GM18873 (cell line): ENCODE measurements around the gene ACOT7.

Experiments used
- ATAC-seq: cut with Tn5 transposase; IDR thresholded peaks from one replicate; pipeline ENCODE4 v1.9.1; 2021; ENCODE audit warnings: mild to moderate bottlenecking, moderate library complexity, moderate number of reproducible peaks; ENCODE audit not compliant: unreplicated experiment, low FRiP score

ACOT7 gene

GRCh38 chr1:6294890-6295556 lies 98.5 kb downstream of the ACOT7 start:
- ATAC-seq = no peak

DNA sequence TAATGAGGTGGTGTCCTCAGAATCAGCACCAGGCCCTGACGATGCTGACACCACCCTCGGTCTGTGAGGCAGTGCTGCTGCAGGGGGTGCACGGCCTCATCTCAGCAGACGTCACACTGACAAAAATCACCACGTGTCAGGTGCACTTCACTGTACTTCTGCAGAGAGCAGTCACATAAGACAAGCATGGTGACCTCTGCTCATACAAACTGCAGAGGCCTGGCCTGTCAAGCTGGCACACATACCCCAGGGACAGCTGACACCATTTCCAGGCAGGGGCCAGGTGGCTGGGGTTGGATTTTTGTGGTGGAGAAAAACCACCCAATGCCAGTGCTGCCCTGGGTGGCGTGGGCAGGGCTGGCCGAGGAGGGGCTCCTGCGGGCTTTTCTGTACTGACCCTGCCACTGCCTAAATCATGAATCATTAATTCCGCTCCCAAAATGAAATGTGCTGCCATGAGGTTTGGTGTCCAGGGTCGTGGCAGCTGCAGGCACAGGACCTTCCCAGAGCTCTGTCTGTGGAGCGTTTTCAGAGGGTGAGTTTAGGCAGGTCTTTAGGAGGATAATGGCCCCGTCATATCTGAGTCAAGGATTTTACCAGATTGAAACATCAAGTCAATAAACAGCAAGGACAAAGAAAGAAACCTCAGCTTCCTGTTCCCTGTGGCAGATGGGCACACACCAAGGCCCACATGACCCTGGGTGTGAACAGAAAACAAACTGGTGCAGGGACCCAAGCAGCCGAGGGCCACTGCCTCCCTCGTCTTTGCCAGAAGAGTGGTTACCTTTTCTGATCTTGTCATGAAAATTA lies 99.3 kb downstream of the ACOT7 start:
- ATAC-seq = no peak

GRCh38 chr1:6292102-6292501 lies 101.5 kb downstream of the ACOT7 start:
- ATAC-seq = no peak

DNA sequence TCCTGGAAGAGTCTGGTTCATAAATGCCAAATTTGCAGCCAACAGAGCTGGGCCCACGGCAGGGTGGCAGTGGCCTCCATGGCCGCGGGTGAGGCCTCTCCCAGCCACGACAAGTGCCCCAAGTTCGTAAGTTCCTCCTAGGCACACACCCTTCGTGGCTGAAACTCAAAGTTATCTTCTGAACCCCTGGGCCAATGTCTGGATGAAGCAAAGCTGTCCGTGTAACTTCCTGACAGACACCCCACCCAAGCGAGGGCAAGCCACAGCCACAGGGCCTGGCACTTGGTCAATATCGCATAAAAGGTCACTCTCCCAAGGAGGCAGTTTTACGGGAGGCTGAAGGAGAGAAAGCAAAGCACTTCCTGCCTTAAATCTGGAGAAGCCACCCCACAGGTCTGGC lies 104.9 kb downstream of the ACOT7 start:
- ATAC-seq = no peak

DNA sequence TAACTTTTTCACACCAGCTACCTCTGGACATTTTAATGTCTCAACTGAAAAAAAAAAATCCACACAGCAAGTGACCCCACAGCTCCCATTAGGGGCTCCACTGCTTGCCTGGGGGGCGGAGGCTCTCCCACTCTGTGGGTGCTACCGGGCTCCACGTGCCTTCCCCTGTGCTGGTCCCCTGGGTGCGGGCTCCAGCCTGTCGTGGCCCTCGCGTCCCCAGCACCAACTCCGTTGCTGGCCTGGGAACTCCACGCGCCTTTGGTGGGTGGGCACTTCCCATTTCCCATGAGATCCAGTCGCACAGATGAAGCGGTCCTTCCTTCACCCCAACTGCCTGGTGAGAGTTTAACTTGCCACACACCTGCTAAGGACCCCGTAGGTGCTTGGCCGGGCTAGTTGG lies 105.5 kb downstream of the ACOT7 start:
- no peak for ATAC-seq

GRCh38 chr1:6287431-6287886 lies 106.1 kb downstream of the ACOT7 start:
- ATAC-seq = no peak

- ATAC-seq = no peak
Observed at GRCh38 chr1:6287029-6287428, 106.5 kb downstream of the ACOT7 start.

- no peak for ATAC-seq
Observed at GRCh38 chr1:6286266-6286665, 107.3 kb downstream of the ACOT7 start.

GRCh38 chr1:6285336-6285735 lies 108.2 kb downstream of the ACOT7 start:
- no peak for ATAC-seq

DNA sequence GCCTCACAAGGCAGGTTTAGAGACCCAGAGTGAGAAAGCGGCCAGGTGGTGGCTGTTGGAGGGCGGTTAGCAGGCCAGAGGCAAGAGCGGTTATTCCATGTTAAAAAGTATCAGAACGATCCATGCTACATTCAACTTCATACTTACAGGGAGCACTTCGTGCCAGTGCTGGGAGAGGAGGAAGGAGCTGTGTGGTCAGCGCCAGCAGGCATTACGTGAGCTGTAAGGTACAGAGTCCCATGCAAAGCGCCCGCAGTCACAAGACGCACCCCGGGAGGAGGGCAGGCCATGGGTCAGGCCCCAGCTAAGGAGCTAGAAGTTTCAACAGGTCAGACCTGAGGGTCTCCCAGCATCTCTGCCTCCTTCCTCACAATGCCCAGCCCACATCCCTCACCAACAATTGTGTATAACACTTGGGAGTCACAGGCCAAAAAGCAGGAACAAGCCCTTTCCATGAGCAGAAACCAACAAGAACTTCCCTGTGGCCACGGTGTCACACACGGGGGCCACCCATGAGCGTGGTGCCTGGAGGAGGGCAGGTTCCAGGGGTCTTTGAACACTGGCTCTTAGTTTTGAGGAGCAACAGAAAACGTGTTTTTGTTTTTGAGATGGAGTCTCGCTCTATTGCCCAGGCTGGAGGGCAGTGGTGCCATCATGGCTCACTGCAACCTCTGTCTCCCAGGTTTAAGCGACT lies 110.8 kb downstream of the ACOT7 start:
- ATAC-seq = no peak

GRCh38 chr1:6281511-6282402 lies 111.8 kb downstream of the ACOT7 start:
- no peak for ATAC-seq

DNA sequence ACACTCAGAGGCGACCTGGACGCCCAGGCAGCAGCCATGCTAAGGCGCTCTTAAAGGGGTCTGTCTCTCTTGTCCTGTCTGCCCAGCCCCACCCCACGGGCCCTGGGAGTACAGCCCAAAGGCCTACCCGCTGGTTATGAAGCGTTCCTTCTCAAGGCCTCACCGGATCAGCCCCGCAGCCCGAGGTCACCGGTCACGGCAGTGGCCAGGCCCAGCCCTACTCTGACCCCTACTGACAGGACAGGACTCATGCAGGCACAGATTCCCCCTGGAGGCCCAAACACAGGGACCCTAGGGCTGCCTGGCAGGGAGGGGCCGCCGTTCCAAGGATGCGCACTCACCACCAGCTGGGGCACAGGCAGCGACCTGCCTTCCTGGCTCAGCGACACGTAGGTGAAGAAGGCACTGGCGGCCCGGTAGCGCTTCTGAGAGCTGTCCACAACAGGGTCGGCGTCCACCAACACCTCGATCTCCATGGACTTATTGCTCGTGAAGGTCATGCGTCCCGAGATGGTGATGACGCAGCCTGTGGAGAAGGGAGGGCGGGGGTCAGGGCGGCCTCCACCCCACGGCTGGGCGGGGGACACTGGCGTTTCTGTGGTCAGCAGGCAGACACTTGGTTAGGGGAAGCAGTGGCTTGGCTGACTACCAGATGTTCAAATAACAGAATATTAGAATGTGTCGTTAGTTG lies 112.7 kb downstream of the ACOT7 start:
- ATAC-seq = no peak

- ATAC-seq = no peak
Observed at GRCh38 chr1:6279613-6280383, 113.8 kb downstream of the ACOT7 start.

DNA sequence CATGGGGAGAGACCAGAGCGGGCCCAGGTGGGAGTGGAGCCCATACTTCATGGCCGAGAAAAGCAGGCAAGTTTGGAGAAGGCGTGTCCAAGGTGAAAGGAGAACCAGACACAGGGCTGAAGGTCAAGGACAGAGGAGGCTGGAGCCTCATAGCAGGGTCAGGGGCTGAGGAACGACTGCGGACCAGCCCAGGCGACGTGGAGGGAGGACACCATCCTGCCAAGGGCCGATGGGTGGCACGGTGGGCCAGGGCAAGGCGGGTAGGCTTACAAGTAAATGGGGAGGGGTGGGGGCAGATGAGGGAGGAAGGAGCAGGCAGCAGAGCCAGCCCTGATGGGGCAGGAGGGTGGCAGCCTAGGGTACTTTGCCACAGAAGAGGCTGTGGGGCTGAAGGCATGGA lies 114.5 kb downstream of the ACOT7 start:
- ATAC-seq = no peak

DNA sequence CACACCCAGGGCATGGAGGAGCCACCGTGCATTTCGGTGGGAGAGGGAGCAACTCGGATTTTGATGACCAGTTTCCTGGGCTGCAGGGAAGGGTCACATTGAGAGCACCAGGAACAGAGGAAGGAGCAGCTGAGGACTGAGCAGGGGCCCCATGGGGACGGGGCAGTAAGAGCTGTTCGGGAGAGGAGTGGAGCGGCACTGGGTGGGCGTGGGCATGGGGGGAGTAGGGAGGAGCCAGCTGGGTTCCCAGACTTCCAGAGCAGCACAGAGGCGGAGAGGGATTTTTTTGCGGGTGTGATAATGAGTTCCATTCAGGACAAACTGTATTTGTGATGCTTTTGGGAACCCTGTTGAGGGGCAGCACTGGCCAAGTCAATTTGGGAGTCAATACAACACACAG lies 115.3 kb downstream of the ACOT7 start:
- ATAC-seq = no peak

GRCh38 chr1:6276811-6277555 lies 116.6 kb downstream of the ACOT7 start:
- no peak for ATAC-seq

DNA sequence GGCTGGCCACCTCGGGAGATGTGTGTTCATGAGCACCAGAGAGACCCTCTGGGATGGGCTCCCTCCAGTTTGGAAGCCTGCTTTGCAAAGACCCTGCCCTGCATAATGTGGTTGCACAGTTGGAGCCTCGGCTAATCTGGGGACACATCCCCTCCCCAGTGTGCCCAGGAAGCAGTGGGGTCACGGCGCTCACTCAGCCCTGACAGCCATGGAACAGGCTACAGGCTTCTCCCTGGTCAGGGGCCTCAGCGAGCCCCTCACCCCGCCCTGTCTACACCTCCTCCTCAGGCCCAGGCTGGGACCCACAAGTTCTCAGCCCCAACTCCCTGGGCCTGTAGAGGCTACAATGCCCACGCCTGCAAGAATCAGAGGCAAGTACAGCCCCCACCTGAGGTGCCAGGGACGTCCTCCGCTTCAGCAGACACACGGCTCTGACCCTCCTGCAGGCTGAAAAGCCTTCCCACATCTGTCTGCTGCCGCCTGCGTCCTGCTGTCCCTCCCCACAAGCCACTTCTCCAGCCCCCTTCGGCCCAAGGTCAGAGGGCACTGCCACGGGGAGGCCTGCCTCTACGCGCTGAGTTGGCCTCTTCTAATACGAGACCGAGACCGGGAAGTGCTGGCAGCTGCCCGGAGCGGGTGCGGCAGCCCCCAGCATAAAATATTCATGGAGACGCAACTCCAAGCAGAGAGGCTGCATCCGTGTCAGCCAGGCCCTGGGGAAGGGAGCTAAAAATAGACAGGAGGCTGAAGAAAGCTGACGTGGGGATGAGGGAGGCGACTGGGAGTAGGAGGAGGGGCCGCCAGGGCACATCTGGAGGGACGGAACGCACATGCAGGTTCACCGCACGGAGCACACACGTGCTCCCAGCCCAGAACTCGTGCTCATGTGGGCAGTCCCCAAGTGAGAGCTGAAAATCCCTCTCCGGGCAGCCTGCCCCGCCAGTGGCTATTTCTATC lies 117.5 kb downstream of the ACOT7 start:
- ATAC-seq = no peak
